ENCODE data around the gene UBQLN3.

DNA sequence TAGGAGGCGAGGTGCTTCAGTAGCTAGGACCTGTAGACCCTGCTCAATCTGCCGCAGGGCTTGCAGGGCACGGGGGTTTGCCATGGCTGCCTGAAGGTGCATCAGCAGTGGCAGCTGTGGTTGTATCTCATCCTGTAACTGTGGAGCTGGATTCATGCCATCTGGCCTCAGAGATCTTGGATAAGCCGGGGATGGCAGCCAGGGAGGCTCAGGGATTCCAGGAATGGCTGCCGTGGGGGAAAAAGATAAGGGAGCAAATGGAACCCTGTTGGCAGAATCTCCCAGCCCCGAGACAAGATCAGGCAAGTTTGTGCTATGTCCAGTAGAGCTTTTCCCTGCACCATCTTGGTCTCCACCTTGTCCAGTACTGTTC lies 1.8 kb downstream of the UBQLN3 start:
- TF ChIP-seq POLR2A (IDR thresholded peaks at IDR 0.05) = no peak
- TF ChIP-seq CTCF (IDR thresholded peaks at IDR 0.05) = no peak
